Measurements from ENCODE around the gene ARRDC1.
A peak's percentile ranks its signal among the peaks of the same experiment; 100 is the strongest.

The ARRDC1 gene

GRCh38 chr9:137630679-137631078 is 25.2 kb downstream of the ARRDC1 start:
- H3K4me3 ChIP-seq (ENCODE audit: low read depth, low read length), result no peak overlapping the region
- no peak for DNase-seq (ENCODE audit: low read depth)
- TF ChIP-seq CTCF (IDR thresholded peaks at IDR 0.05; ENCODE audit: low read depth, low read length, missing control alignments), result no peak

GRCh38 chr9:137631345-137632229 is 26.1 kb downstream of the ARRDC1 start:
- no peak overlapping the region for H3K4me3 ChIP-seq (ENCODE audit: low read depth, low read length)
- no peak for TF ChIP-seq CTCF (IDR thresholded peaks at IDR 0.05; ENCODE audit: low read depth, low read length, missing control alignments)
- DNase-seq (ENCODE audit: low read depth), result no peak

- no peak for TF ChIP-seq CTCF (IDR thresholded peaks at IDR 0.05; ENCODE audit: low read depth, low read length, missing control alignments)
- no peak for DNase-seq (ENCODE audit: low read depth)
- no peak overlapping the region for H3K4me3 ChIP-seq (ENCODE audit: low read depth, low read length)
Measured at GRCh38 chr9:137632230-137633161, 27.0 kb downstream of the ARRDC1 start.

- no peak for DNase-seq (ENCODE audit: low read depth)
- no peak overlapping the region for H3K4me3 ChIP-seq (ENCODE audit: low read depth, low read length)
- no peak for TF ChIP-seq CTCF (IDR thresholded peaks at IDR 0.05; ENCODE audit: low read depth, low read length, missing control alignments)
Measured at GRCh38 chr9:137634016-137634415, 28.5 kb downstream of the ARRDC1 start.

- peak overlapping the region; percentile 27; the same call in 1 of the 2 replicates for H3K4me3 ChIP-seq (ENCODE audit: low read depth, low read length)
- no peak for TF ChIP-seq CTCF (IDR thresholded peaks at IDR 0.05; ENCODE audit: low read depth, low read length, missing control alignments)
- no peak for DNase-seq (ENCODE audit: low read depth)
Measured at GRCh38 chr9:137638680-137639079, 33.2 kb downstream of the ARRDC1 start.

GRCh38 chr9:137639303-137640051 is 34.0 kb downstream of the ARRDC1 start:
- no peak for TF ChIP-seq CTCF (IDR thresholded peaks at IDR 0.05; ENCODE audit: low read depth, low read length, missing control alignments)
- H3K4me3 ChIP-seq (ENCODE audit: low read depth, low read length), result no peak overlapping the region; the same call in 1 of the 2 replicates
- DNase-seq (ENCODE audit: low read depth), result no peak

Data from GM12864 (cell line).